BE2C (cell line): Measurements from ENCODE around the gene INSRR.

Experiments used
- DNase-seq: peaks from one replicate; pipeline ENCODE4 v3.0.0-alpha.2; 2020
- H3K27me3 ChIP-seq: fragments of 250-450 bp; sonication (Bioruptor Pico); 2 replicates; pipeline ENCODE4 v1.5.1; 2020; ENCODE audit warnings: mild to moderate bottlenecking
- H3K36me3 ChIP-seq: fragments of 250-450 bp; sonication (Bioruptor Pico); 2 replicates; pipeline ENCODE4 v1.5.1; 2020; ENCODE audit warnings: mild to moderate bottlenecking
- H3K4me1 ChIP-seq: fragments of 250-450 bp; sonication (Bioruptor Pico); 2 replicates; pipeline ENCODE4 v1.5.1; 2020
- H3K4me3 ChIP-seq: 2 replicates; pipeline ENCODE4 v1.5.1; 2011; ENCODE audit warnings: low read depth, low read length
- H3K9me3 ChIP-seq: fragments of 250-450 bp; sonication (Bioruptor Pico); 2 replicates; pipeline ENCODE4 v1.5.1; 2020
- TF ChIP-seq, protein P1 (sequence below): IDR thresholded peaks from 2 replicates; pipeline ENCODE4 v1.5.1; 2012; ENCODE audit warnings: mild to moderate bottlenecking, low read depth, low read length

Gene INSRR

GRCh38 chr1:156892190-156893047 lies 33.5 kb upstream of the INSRR start:
- Histone ChIP-seq H3K4me3 (peak overlapping the region; percentile 15; the same call in 1 of the 2 replicates), H3K36me3 (no peaks in the 10 kb centered on the region), H3K4me1 (peaks cover 43% of the 10 kb centered on the region), H3K9me3 (no peaks in the 10 kb centered on the region), H3K27me3 (no peaks in the 10 kb centered on the region)
- DNase-seq: peak; percentile 96
- TF ChIP-seq, protein P1, sequence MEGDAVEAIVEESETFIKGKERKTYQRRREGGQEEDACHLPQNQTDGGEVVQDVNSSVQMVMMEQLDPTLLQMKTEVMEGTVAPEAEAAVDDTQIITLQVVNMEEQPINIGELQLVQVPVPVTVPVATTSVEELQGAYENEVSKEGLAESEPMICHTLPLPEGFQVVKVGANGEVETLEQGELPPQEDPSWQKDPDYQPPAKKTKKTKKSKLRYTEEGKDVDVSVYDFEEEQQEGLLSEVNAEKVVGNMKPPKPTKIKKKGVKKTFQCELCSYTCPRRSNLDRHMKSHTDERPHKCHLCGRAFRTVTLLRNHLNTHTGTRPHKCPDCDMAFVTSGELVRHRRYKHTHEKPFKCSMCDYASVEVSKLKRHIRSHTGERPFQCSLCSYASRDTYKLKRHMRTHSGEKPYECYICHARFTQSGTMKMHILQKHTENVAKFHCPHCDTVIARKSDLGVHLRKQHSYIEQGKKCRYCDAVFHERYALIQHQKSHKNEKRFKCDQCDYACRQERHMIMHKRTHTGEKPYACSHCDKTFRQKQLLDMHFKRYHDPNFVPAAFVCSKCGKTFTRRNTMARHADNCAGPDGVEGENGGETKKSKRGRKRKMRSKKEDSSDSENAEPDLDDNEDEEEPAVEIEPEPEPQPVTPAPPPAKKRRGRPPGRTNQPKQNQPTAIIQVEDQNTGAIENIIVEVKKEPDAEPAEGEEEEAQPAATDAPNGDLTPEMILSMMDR: peak; percentile 85

DNA sequence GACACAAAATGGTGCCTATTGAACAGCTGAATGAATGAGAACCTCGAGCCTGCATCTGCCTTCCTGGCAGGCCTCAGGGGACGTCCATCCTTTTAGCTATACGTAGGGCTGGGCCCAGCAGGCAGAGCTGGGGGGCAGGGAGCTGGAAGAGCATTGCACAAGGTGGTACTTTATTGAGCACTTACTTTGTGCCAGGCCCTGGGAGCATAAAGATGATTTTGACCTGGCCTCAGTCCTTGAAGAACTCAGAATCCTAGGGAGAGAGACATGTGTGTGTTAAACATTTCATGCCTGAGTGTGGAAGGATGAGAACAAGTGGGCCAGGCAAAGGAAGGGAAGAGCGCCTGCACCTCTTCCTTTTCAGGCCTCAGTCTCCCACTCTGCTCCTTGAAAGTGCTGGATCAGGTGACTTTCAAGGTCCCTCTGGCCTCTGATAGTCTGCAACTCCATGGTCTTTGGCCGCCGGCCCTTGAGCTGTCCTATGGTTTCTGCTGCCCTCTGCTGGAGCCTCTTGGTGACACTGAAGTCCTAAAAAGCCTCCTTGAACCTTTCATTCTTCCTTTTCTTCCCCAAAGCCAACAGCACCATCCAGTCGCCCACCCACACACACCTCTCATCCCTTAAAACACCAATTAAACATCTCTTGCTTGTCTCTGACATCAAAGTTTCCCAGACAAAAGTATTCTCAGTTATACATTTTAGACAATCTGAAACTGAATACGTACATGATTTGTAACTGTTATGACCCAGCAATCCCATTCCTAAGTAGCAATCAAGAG lies 31.1 kb upstream of the INSRR start:
- DNase-seq: peak; percentile 88
- TF ChIP-seq, protein P1: peak; percentile 95
- Histone ChIP-seq H3K4me3 (no peak overlapping the region), H3K4me1 (peaks cover 39% of the 10 kb centered on the region), H3K9me3 (no peaks in the 10 kb centered on the region), H3K36me3 (no peaks in the 10 kb centered on the region), H3K27me3 (no peaks in the 10 kb centered on the region)

- Histone ChIP-seq H3K4me3 (no peak overlapping the region), H3K4me1 (peaks cover 47% of the 10 kb centered on the region), H3K27me3 (no peaks in the 10 kb centered on the region), H3K9me3 (no peaks in the 10 kb centered on the region), H3K36me3 (no peaks in the 10 kb centered on the region)
- DNase-seq: no peak
- TF ChIP-seq, protein P1: no peak
Observed at GRCh38 chr1:156887734-156888133, 28.8 kb upstream of the INSRR start.

DNA sequence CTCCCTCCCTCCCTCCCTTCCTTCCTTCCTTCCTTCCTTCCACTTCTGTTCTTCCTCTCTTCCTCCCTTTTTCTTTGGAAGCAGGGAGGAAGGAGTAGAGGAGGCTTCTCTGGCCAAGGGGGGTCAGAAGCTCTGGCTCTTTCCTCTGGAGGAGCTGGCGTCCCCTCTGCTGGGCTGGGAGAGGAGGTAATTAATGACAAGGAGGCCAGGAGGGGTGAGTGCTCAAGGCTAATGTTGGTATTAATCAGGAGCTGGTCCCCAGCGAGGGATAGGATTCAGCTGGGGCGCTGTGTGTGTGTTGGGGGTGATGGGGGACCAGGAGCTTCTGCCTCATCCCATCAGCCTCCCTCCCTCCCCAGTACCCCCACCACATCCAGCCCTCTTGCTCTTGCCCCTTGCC lies 28.4 kb upstream of the INSRR start:
- no peaks in the 10 kb centered on the region for H3K27me3 ChIP-seq
- no peak overlapping the region for H3K4me3 ChIP-seq
- no peaks in the 10 kb centered on the region for H3K36me3 ChIP-seq
- no peaks in the 10 kb centered on the region for H3K9me3 ChIP-seq
- TF ChIP-seq, protein P1: no peak
- no peak for DNase-seq
- peaks cover 51% of the 10 kb centered on the region for H3K4me1 ChIP-seq

DNA sequence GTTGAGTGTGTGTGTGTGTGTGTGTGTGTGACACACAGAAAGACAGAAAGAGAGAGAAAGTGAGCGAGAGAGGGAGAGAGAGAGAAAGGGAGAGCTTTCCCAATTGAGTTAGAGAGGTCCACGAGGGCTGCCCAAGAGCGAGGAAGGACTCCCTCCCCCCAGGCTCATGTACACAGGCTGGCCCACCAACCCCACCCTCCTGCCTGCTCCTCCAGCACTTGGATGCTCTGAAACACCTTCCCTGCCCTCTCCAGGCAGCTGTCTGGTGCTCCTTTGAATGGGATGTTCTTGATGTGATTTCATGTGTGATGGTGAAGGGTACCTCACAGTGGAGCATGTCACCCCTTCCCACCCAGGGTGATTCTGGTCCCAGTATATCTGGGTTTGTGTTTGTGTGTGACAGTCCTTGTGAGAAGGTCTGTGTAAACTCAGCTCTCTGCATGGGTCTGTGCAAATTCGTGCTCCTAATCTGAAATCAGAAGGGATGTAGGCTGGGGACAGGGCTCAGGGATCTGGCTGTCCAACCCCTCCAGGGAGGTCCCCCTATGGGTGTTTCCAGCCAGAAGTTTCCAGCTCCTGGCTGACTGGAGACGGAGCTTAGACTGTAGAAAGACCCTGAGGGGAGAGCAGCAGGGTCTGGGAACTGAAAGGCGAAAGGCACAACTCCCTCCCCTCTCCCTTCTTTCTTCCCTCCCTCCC lies 27.8 kb upstream of the INSRR start:
- Histone ChIP-seq H3K4me3 (no peak overlapping the region), H3K4me1 (peaks cover 53% of the 10 kb centered on the region), H3K36me3 (no peaks in the 10 kb centered on the region), H3K27me3 (no peaks in the 10 kb centered on the region), H3K9me3 (no peaks in the 10 kb centered on the region)
- DNase-seq: peak; percentile 45
- TF ChIP-seq, protein P1: no peak; the same call in 1 of the 2 replicates
